Measurements from ENCODE around the gene PPP1R3F.

DNA sequence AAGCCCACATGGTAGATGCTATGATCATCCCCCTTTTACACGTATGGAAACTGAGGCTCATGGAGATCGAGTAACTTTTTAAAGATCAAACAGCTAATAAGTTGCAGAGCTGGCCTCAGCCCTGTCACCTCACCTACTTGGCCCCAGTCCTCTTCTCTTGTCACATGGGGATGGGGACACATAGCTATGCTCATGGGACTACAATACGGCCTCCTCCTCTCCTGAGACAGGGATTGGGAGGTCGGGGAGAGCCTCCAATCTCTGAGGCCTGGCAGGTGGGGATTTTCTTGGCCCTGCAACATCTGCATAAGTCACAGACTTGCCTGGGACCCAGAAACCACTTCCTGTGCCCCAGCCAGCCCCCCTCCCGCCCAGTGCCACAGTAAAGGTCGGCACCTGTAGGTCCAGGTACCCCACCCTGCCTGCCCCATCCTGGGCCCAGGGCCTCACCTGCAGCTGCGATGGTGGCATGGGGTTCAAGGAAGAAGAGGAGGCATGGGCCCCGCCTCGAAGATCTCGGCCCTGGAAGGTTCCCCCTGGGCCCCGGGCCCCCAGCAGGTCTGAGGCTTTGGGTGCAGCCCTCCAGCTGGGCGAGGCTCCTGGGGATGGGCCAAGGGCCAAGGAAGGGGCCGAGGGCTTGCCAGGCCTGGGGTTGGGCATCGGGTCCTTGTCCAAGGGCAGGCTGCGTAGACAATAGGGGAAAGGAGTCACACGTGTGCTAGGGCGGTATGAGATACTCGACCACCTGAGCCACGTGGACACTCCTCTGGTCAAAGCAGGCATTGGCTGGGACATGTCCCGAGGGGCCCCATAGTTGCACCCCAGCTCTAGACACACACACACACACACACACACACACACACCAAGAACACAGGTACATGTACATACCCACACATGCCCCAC lies 11.5 kb upstream of the PPP1R3F start:
- TF ChIP-seq POLR2AphosphoS5 (IDR thresholded peaks at IDR 0.05; ENCODE audit: low read depth, low read length) (no peak), TAF1 (IDR thresholded peaks at IDR 0.05; ENCODE audit: borderline replicate concordance, insufficient read depth, low read length) (no peak)
- TF ChIP-seq, protein P1, sequence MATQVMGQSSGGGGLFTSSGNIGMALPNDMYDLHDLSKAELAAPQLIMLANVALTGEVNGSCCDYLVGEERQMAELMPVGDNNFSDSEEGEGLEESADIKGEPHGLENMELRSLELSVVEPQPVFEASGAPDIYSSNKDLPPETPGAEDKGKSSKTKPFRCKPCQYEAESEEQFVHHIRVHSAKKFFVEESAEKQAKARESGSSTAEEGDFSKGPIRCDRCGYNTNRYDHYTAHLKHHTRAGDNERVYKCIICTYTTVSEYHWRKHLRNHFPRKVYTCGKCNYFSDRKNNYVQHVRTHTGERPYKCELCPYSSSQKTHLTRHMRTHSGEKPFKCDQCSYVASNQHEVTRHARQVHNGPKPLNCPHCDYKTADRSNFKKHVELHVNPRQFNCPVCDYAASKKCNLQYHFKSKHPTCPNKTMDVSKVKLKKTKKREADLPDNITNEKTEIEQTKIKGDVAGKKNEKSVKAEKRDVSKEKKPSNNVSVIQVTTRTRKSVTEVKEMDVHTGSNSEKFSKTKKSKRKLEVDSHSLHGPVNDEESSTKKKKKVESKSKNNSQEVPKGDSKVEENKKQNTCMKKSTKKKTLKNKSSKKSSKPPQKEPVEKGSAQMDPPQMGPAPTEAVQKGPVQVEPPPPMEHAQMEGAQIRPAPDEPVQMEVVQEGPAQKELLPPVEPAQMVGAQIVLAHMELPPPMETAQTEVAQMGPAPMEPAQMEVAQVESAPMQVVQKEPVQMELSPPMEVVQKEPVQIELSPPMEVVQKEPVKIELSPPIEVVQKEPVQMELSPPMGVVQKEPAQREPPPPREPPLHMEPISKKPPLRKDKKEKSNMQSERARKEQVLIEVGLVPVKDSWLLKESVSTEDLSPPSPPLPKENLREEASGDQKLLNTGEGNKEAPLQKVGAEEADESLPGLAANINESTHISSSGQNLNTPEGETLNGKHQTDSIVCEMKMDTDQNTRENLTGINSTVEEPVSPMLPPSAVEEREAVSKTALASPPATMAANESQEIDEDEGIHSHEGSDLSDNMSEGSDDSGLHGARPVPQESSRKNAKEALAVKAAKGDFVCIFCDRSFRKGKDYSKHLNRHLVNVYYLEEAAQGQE (IDR thresholded peaks at IDR 0.05; ENCODE audit: insufficient read depth in 1 of 2, low read depth in 2 of 2, low read length in 2 of 2): no peak

Measured in PFSK-1 (cell line).